ENCODE data around the gene HSD11B2.

Gene HSD11B2

GRCh38 chr16:67393111-67393787 is 37.7 kb upstream of the HSD11B2 start, which contains the start of gene TPPP3:
TPPP3 (minus strand) TSS chr16:67393498; CDS start chr16:67391111, 2,387 bp downstream.
- H3K27ac Mint-ChIP-seq: no peak within 1 kb of the TSS
- H3K4me3 Mint-ChIP-seq: peak within 1 kb of the TSS; percentile 53
- H3K9me3 Mint-ChIP-seq: no peaks in the 10 kb centered on the region
- peaks cover 63% of the 10 kb centered on the region for H3K27me3 Mint-ChIP-seq
- H3K36me3 Mint-ChIP-seq (ENCODE audit: low read depth): no peaks in the 10 kb centered on the region
- H3K4me1 Mint-ChIP-seq (ENCODE audit: low read depth): peaks cover 72% of the 10 kb centered on the region
- intact Hi-C loops (cut with micrococcal nuclease): loop anchor here (5.0 kb wide), 1 partner anchor 116 kb away; the partner anchor contains the start of gene PLEKHG4

GRCh38 chr16:67393788-67394154 is 37.1 kb upstream of the HSD11B2 start:
- no peak overlapping the region for H3K27ac Mint-ChIP-seq
- peaks cover 64% of the 10 kb centered on the region for H3K27me3 Mint-ChIP-seq
- peak overlapping the region; percentile 53 for H3K4me3 Mint-ChIP-seq
- H3K36me3 Mint-ChIP-seq (ENCODE audit: low read depth): no peaks in the 10 kb centered on the region
- H3K9me3 Mint-ChIP-seq: no peaks in the 10 kb centered on the region
- intact Hi-C loops (cut with micrococcal nuclease): loop anchor here (5.0 kb wide), 1 partner anchor 116 kb away; the partner anchor contains the start of gene PLEKHG4
- H3K4me1 Mint-ChIP-seq (ENCODE audit: low read depth): peaks cover 72% of the 10 kb centered on the region

GRCh38 chr16:67394155-67395104 is 36.5 kb upstream of the HSD11B2 start:
- Mint-ChIP-seq H3K27me3 (peaks cover 65% of the 10 kb centered on the region), H3K9me3 (no peaks in the 10 kb centered on the region), H3K4me3 (peak overlapping the region; percentile 28), H3K36me3 (ENCODE audit: low read depth) (no peaks in the 10 kb centered on the region), H3K4me1 (ENCODE audit: low read depth) (peaks cover 74% of the 10 kb centered on the region), H3K27ac (peak overlapping the region; percentile 63)
- intact Hi-C loops (cut with micrococcal nuclease): loop anchor here (5.0 kb wide), 1 partner anchor 117 kb away; the partner anchor contains the start of gene PLEKHG4

- peak overlapping the region; percentile 63 for H3K27ac Mint-ChIP-seq
- H3K36me3 Mint-ChIP-seq (ENCODE audit: low read depth): no peaks in the 10 kb centered on the region
- H3K9me3 Mint-ChIP-seq: no peaks in the 10 kb centered on the region
- intact Hi-C loops (cut with micrococcal nuclease): no loop called here
- H3K4me1 Mint-ChIP-seq (ENCODE audit: low read depth): peaks cover 70% of the 10 kb centered on the region
- H3K4me3 Mint-ChIP-seq: peak overlapping the region; percentile 28
- peaks cover 65% of the 10 kb centered on the region for H3K27me3 Mint-ChIP-seq
Observed at GRCh38 chr16:67395105-67395457, 35.8 kb upstream of the HSD11B2 start.

- H3K9me3 Mint-ChIP-seq: no peaks in the 10 kb centered on the region
- H3K4me1 Mint-ChIP-seq (ENCODE audit: low read depth): peaks cover 65% of the 10 kb centered on the region
- H3K36me3 Mint-ChIP-seq (ENCODE audit: low read depth): no peaks in the 10 kb centered on the region
- H3K27ac Mint-ChIP-seq: peak overlapping the region; percentile 63
- H3K4me3 Mint-ChIP-seq: no peak overlapping the region
- peaks cover 65% of the 10 kb centered on the region for H3K27me3 Mint-ChIP-seq
- intact Hi-C loops (cut with micrococcal nuclease): no loop called here
Observed at GRCh38 chr16:67395458-67396158, 35.3 kb upstream of the HSD11B2 start.

- Mint-ChIP-seq H3K9me3 (no peaks in the 10 kb centered on the region), H3K4me3 (no peak overlapping the region), H3K36me3 (ENCODE audit: low read depth) (no peaks in the 10 kb centered on the region), H3K4me1 (ENCODE audit: low read depth) (peaks cover 57% of the 10 kb centered on the region), H3K27me3 (peaks cover 65% of the 10 kb centered on the region), H3K27ac (no peak overlapping the region)
- intact Hi-C loops (cut with micrococcal nuclease): no loop called here
Observed at GRCh38 chr16:67396159-67397035, 34.5 kb upstream of the HSD11B2 start.

- H3K9me3 Mint-ChIP-seq: no peaks in the 10 kb centered on the region
- H3K27me3 Mint-ChIP-seq: peaks cover 63% of the 10 kb centered on the region
- no peak overlapping the region for H3K27ac Mint-ChIP-seq
- H3K36me3 Mint-ChIP-seq (ENCODE audit: low read depth): no peaks in the 10 kb centered on the region
- intact Hi-C loops (cut with micrococcal nuclease): no loop called here
- H3K4me1 Mint-ChIP-seq (ENCODE audit: low read depth): peaks cover 49% of the 10 kb centered on the region
- H3K4me3 Mint-ChIP-seq: no peak overlapping the region
Observed at GRCh38 chr16:67397036-67397801, 33.7 kb upstream of the HSD11B2 start.

GRCh38 chr16:67397812-67398545 is 32.9 kb upstream of the HSD11B2 start:
- H3K27ac Mint-ChIP-seq: no peak overlapping the region
- H3K27me3 Mint-ChIP-seq: peaks cover 60% of the 10 kb centered on the region
- H3K4me1 Mint-ChIP-seq (ENCODE audit: low read depth): peaks cover 41% of the 10 kb centered on the region
- intact Hi-C loops (cut with micrococcal nuclease): no loop called here
- no peaks in the 10 kb centered on the region for H3K9me3 Mint-ChIP-seq
- no peak overlapping the region for H3K4me3 Mint-ChIP-seq
- no peaks in the 10 kb centered on the region for H3K36me3 Mint-ChIP-seq (ENCODE audit: low read depth)

- peaks cover 34% of the 10 kb centered on the region for H3K4me1 Mint-ChIP-seq (ENCODE audit: low read depth)
- peaks cover 57% of the 10 kb centered on the region for H3K27me3 Mint-ChIP-seq
- H3K36me3 Mint-ChIP-seq (ENCODE audit: low read depth): no peaks in the 10 kb centered on the region
- intact Hi-C loops (cut with micrococcal nuclease): no loop called here
- no peaks in the 10 kb centered on the region for H3K9me3 Mint-ChIP-seq
- H3K4me3 Mint-ChIP-seq: no peak overlapping the region
- no peak overlapping the region for H3K27ac Mint-ChIP-seq
Observed at GRCh38 chr16:67398546-67399217, 32.2 kb upstream of the HSD11B2 start.

GRCh38 chr16:67399218-67399733 is 31.6 kb upstream of the HSD11B2 start:
- Mint-ChIP-seq H3K4me3 (no peak overlapping the region), H3K36me3 (ENCODE audit: low read depth) (no peaks in the 10 kb centered on the region), H3K9me3 (no peaks in the 10 kb centered on the region), H3K4me1 (ENCODE audit: low read depth) (peaks cover 28% of the 10 kb centered on the region), H3K27me3 (peaks cover 54% of the 10 kb centered on the region), H3K27ac (no peak overlapping the region)
- intact Hi-C loops (cut with micrococcal nuclease): no loop called here

- intact Hi-C loops (cut with micrococcal nuclease): no loop called here
- Mint-ChIP-seq H3K36me3 (ENCODE audit: low read depth) (no peaks in the 10 kb centered on the region), H3K9me3 (no peaks in the 10 kb centered on the region), H3K27ac (no peak overlapping the region), H3K27me3 (peaks cover 54% of the 10 kb centered on the region), H3K4me1 (ENCODE audit: low read depth) (peaks cover 23% of the 10 kb centered on the region), H3K4me3 (no peak overlapping the region)
Observed at GRCh38 chr16:67399749-67400704, 30.9 kb upstream of the HSD11B2 start.
